HCT116 (cell line): Measurements from ENCODE around the gene ABCA5.
"Not testable (repeated sequence)": the region's sequence is repeated elsewhere in the genome, so short reads cannot be mapped to it uniquely, and the experiment has no call there.

Source experiments
- CBX3 ChIP-seq: IDR thresholded peaks from 2 replicates; pipeline ENCODE4 v1.6.1; 2012; ENCODE audit warnings: low read depth
- CTCF ChIP-seq, 3 experiments: fragments of 200-600 bp in 1 of 3; sonication (generic) in 1 of 3; IDR thresholded peaks in 2 of 3; conservative IDR thresholded peaks in 1 of 3; 2 replicates each; pipeline ENCODE4 v1.5.1; 2012 to 2017; ENCODE audit warnings: low read depth in 2 of 3, low read length in 2 of 3, antibody characterized with exemption in 1 of 3, borderline replicate concordance in 1 of 3, control low read depth in 1 of 3, mild to moderate bottlenecking in 1 of 3, mixed read lengths in 1 of 3, mixed run types in 1 of 3, moderate library complexity in 1 of 3; ENCODE audit not compliant: insufficient read depth in 1 of 3
- EGR1 ChIP-seq: IDR thresholded peaks from 2 replicates; pipeline ENCODE4 v1.6.1; 2012; ENCODE audit warnings: low read depth
- EZH2 ChIP-seq: fragments of 200-600 bp; sonication (generic); IDR thresholded peaks from 2 replicates; pipeline ENCODE4 v1.6.1; 2017; ENCODE audit warnings: antibody characterized with exemption, mixed run types
- EZH2phosphoT487 ChIP-seq: fragments of 200-600 bp; IDR thresholded peaks from 2 replicates; pipeline ENCODE4 v1.6.1; 2018; ENCODE audit warnings: antibody characterized with exemption, borderline replicate concordance
- POLR2A ChIP-seq: IDR thresholded peaks from 2 replicates; pipeline ENCODE4 v1.7.0; 2011; ENCODE audit warnings: borderline replicate concordance; ENCODE audit not compliant: insufficient read depth, insufficient read length; ENCODE audit errors: extremely low read depth
- POLR2AphosphoS5 ChIP-seq: IDR thresholded peaks from 2 replicates; pipeline ENCODE4 v1.6.1; 2011; ENCODE audit warnings: mild to moderate bottlenecking, low read depth, low read length, moderate library complexity
- RAD21 ChIP-seq: IDR thresholded peaks from 2 replicates; pipeline ENCODE4 v1.6.1; 2012; ENCODE audit warnings: low read depth, mild to moderate bottlenecking
- SRF ChIP-seq: IDR thresholded peaks from 2 replicates; pipeline ENCODE4 v1.6.1; 2012; ENCODE audit warnings: low read depth
- YY1 ChIP-seq: IDR thresholded peaks from 2 replicates; pipeline ENCODE4 v1.6.1; 2011; ENCODE audit warnings: low read length, low read depth, moderate library complexity, mild to moderate bottlenecking; ENCODE audit not compliant: insufficient replicate concordance; ENCODE audit errors: extremely low read depth
- ZFX ChIP-seq: fragments of 450-650 bp; IDR thresholded peaks from 2 replicates; pipeline ENCODE4 v1.6.1; 2017
- ZNF274 ChIP-seq: fragments of 200-500 bp; sonication (Bioruptor generic); IDR thresholded peaks from 2 replicates; pipeline ENCODE4 v1.6.1; 2014; ENCODE audit warnings: mild to moderate bottlenecking, low read depth, low read length, inconsistent platforms

DNA sequence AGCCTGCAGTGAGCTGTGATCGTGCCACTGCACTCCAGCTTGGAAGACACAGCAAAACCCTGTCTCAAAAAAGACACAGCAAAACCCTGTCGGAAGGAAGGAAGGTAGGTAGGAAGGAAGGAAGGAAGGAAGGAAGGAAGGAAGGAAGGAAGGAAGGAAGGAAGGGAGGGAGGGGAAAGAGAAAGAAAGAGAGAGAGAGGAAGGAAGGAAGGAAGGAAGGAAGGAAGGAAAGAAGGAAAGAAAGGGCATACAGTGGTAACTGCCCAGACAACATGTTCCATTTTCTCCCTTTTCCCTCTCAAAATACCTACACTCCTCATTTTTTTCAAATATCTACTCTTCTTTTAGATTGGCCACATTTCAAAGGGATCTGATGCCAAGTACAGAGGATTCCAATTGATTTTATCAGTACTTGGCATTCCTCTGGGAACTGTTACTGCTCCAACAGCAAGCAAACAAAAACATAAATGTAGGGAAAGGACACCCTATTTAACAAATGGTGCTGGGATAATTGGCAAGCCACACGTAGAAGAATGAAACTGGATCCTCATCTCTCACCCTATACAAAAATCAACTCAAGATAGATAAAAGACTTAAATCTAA lies 28.7 kb downstream of the ABCA5 start:
- not testable (repeated sequence) for TF ChIP-seq CTCF (IDR thresholded peaks at IDR 0.05 in 2 of 3, conservative IDR thresholded peaks at IDR 0.05 in 1 of 3; ENCODE audit: borderline replicate concordance in 1 of 3, insufficient read depth in 1 of 3, low read depth in 2 of 3, low read length in 2 of 3); CBX3; ZFX; EZH2; ZNF274; POLR2A; RAD21; YY1; POLR2AphosphoS5; SRF; EGR1; EZH2phosphoT487
